RKO (cell line): ENCODE results near the gene TTC39B.

Experiments used
- DNase-seq: peaks from one replicate; pipeline ENCODE4 v3.0.0-alpha.2; 2016; ENCODE audit warnings: low spot score

Gene TTC39B

GRCh38 chr9:15225564-15226126 is 81.4 kb downstream of the TTC39B start:
- DNase-seq = no peak

DNA sequence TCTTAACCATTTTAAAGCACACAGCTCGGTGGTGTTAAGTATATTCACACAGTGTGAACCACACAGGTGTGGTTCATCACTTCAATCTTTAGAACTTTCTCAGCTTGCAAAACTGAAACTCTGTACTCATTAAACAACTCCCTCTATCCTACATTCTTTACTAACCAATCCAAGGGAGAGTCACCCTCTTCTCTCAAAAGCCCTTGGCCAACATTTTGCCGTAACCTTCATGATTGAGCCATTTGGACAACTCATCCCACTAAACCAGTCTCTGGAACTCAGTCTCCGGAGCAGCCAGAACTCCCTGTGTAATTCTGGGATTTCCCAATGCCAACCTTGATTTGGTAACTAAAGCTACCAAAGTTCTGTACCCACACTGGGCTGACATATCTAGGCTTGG is 84.7 kb downstream of the TTC39B start:
- DNase-seq = no peak

DNA sequence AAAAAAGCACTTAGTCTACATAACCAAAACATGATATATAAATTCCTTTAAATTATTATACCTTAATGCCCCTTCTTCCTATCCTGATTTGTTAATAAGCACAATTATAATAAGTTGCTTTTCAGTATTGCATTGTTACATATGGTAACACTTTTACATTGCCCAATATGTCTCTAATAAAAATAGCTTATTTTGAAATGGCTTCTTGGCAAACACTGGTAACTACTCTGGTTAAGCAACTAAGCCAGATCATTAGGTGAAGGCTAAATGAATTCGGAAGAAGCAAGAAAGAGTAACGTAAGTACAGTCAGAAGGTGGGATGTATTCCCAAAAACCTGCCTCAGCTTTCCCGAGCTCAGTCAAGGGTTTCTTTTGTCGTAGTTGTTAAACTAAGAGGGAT is 85.3 kb downstream of the TTC39B start:
- DNase-seq = no peak

- no peak for DNase-seq
These were observed 86.2 kb downstream of the TTC39B start for GRCh38 chr9:15220658-15221318.

- DNase-seq = no peak
These were observed 87.5 kb downstream of the TTC39B start for GRCh38 chr9:15219546-15219945.

GRCh38 chr9:15218994-15219393 is 88.0 kb downstream of the TTC39B start:
- DNase-seq = no peak

- no peak for DNase-seq
These were observed 93.8 kb downstream of the TTC39B start for GRCh38 chr9:15213249-15213648.

GRCh38 chr9:15211815-15212495 is 95.1 kb downstream of the TTC39B start:
- DNase-seq = no peak

DNA sequence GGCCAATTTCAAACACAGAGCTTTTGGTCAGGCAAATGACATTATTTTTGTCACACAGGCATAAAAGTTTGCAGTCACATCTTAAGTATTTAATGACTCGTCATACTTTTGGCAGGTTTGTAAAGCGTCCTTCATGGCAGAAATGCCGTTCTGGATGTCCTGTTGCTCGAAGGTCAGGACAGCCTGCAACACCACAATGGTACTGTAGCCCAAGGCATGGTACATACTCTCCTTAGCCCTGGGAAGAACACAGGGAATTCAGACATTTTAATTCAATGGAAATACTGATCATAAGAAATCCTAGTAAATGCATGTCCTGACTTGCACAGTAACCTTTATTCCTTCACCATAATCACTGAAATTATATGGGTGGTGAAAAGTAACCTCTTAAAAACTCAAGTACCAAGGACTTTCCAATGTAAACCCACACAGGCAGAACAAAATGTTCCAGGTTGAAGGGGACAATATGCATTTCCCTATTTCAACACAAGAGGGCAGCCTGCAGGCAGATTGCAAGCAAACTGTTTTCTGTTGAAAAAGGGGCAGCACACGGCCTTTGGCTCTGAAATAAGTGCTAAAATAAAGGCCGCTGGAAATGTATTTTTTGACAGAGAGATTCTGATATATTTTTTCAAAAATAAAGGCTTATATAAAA is 95.7 kb downstream of the TTC39B start:
- peak; percentile 71 for DNase-seq

GRCh38 chr9:15206903-15207696 is 99.9 kb downstream of the TTC39B start:
- no peak for DNase-seq

- no peak for DNase-seq
These were observed 101.2 kb downstream of the TTC39B start for GRCh38 chr9:15205632-15206420.

DNA sequence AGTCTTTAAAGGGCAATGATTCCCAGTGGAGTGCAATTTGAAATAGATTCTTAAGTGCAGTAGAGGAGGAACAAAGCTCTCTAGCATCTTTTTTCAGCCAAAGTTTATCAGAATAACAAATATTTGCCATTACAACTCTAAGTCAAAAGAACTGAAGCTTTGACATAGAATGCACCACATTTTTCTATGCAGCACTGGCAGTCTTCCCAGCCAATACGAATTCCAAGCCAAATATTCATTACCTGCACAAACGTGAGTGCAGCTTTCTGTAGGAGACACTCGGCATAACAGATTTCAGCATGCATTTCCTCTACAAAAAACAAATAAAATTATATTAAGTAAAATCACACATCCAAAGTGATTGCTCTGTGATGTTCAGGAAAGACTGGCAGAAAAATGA is 103.4 kb downstream of the TTC39B start:
- no peak for DNase-seq

DNA sequence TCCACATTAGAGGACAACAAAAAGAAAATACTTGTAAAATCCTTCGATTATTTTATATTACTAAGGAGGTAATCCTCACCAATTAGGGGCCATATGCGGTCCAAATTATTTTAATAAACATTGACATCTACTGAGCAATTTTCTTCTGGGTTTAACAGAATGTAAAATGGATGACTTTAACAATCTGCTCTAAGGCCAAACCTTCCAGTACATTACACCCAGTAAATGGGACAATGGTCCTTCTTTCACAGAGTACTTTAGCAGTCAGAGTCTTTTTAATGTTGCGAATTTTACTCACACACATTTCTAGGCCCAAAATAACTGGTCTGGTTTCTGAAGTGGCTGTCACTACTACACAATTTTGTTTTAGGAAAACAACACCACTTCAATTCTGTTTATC is 106.9 kb downstream of the TTC39B start:
- no peak for DNase-seq

GRCh38 chr9:15192856-15193255 is 114.2 kb downstream of the TTC39B start:
- no peak for DNase-seq

GRCh38 chr9:15191378-15191777 is 115.6 kb downstream of the TTC39B start:
- DNase-seq = no peak

DNA sequence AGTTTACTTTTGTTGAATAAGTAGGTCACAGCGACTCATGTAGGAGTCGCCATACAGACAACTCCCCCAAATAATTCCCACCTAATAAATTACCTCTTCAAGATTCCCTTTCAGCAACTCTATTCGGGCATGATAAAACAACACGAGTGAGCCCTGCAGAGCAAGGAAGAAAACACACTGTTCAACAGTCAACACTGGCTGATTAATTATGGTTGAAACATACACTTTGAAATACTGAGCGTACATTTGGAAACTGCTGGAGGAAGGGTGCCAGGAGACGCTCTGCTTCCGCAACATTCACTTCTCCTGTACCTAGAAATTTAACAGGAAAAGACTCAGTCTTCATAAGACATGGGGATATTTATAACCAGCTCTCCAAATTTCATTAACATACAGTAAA is 117.5 kb downstream of the TTC39B start:
- no peak for DNase-seq

GRCh38 chr9:15187589-15187988 is 119.4 kb downstream of the TTC39B start:
- DNase-seq = no peak

- no peak for DNase-seq
These were observed 124.3 kb downstream of the TTC39B start for GRCh38 chr9:15182730-15183129.

DNA sequence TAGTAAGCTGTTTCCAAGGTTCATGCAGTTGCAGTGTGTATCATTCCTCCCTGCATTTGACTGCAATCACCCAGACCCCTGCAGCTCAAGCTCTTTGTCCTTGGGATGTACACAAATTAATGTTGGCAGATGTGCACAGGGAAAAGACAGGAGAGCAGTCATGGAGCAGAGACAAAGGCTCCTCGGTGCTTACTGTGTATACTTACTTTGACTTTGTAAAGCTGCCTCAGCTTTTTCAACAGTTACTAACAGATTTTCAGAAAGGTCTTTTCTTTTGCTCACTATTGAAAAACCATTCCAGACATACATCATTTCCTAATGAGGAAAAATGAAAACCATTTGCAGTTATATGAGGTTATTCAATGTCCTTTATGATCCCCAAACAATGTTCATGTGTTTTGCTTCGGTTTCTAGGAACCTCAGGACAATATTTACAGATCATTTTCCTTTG is 124.9 kb downstream of the TTC39B start:
- DNase-seq = no peak

DNA sequence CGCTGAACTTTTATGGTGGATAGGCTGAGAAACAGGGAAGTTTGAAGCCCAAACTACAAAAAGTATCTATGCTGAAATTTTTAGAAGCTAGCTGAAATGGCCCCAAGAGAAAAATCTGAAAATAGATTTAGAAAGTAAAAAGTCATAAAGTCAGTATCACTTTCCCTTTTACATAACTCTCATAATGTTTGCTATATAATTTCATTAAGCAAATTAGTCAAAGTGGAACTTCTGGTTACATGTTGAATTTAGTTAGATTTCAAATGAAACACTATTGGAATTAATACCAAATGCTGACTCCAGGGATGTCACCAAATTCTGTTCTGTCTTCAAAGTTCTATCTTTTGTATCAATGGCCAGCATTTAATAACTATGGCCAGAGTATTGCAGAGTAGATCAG is 126.9 kb downstream of the TTC39B start:
- DNase-seq = no peak

DNA sequence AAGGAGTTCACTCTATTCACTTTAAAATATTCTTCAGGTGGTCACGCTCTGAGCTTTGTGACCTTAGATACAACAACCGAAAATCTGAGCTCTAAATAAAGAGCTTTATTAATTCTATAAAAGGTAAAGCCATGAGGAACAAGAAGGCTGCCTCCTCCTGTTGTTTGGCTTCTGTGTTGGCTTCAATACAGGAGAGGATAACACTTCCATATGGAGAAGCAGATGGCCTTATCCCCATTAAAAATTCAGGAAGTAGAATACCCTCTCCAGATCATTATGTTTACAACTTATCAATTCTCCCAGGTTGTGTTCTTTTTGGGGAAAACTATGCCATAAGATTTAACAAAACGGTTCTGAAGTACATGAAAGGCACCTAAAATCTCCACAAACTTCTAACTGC is 128.4 kb downstream of the TTC39B start:
- no peak for DNase-seq
